ENCODE measurements around the gene SLC9C2.
"Not testable (repeated sequence)": the region's sequence is repeated elsewhere in the genome, so short reads cannot be mapped to it uniquely, and the experiment has no call there.

Gene SLC9C2

DNA sequence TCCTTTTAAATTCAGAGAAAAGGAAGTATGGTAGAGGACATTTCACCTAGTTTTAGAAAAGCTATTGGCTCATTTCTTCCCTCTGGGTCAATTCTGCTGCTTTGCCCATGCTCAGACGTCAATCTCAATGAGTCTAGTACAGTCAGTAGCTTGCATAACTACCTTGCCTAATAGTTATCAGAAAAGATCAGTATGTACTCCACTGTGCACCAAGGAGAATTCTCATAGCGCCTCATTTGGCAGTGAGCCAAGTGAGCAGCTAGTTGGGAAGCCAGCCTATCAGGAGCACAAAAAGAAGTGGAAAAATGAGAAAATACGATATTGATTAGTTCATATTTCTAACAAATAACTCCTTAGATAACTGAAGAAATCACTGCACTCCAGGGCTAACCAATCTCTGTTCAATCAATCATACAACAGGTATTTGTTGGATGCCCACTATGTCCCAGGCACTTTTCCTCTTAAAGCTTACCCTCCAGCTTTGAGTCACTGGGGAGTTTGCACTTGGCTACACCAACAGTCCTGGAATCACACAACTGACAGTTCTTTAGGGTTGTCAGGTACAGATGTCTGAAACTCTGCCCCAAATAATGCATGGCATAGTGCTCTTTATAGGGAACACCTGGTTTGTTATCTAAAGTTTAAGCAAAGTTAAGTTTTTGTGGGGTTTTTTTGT, 75.6 kb downstream of the SLC9C2 start:
- TF ChIP-seq, protein P1, sequence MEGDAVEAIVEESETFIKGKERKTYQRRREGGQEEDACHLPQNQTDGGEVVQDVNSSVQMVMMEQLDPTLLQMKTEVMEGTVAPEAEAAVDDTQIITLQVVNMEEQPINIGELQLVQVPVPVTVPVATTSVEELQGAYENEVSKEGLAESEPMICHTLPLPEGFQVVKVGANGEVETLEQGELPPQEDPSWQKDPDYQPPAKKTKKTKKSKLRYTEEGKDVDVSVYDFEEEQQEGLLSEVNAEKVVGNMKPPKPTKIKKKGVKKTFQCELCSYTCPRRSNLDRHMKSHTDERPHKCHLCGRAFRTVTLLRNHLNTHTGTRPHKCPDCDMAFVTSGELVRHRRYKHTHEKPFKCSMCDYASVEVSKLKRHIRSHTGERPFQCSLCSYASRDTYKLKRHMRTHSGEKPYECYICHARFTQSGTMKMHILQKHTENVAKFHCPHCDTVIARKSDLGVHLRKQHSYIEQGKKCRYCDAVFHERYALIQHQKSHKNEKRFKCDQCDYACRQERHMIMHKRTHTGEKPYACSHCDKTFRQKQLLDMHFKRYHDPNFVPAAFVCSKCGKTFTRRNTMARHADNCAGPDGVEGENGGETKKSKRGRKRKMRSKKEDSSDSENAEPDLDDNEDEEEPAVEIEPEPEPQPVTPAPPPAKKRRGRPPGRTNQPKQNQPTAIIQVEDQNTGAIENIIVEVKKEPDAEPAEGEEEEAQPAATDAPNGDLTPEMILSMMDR (IDR thresholded peaks at IDR 0.05; ENCODE audit: insufficient read depth, low read length, poor library complexity, severe bottlenecking), result no peak
- DNase-seq (ENCODE audit: extremely low read depth, insufficient read length), result no peak
- Histone ChIP-seq H3K36me3 (ENCODE audit: control insufficient read depth, insufficient read depth, low read length) (no peaks in the 10 kb centered on the region), H3K27me3 (replicated peaks; ENCODE audit: control insufficient read depth, insufficient read depth, low read length) (no peaks in the 10 kb centered on the region), H3K4me3 (replicated peaks; ENCODE audit: low read depth, low read length) (no peak overlapping the region)

DNA sequence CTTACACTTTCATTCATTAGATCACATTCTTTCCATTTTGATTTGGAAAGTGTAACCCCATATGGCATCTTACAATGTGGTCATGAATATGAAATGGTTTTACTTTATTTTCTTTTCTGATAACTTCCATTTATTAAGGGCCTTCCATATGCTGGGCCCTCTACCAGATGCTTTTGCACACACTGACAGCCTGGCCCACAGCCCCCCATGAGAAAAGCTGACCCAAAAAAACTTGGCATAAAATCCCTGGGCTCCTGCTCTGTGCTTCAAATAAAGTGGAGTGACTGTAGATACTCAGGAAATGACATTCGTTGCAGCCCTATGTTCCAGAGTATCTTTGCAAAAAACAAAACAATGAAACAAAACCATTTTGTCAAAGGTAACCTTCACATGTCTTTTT, 76.9 kb downstream of the SLC9C2 start:
- Histone ChIP-seq H3K4me3 (replicated peaks; ENCODE audit: low read depth, low read length) (no peak overlapping the region), H3K36me3 (ENCODE audit: control insufficient read depth, insufficient read depth, low read length) (no peaks in the 10 kb centered on the region), H3K27me3 (replicated peaks; ENCODE audit: control insufficient read depth, insufficient read depth, low read length) (no peaks in the 10 kb centered on the region)
- DNase-seq (ENCODE audit: extremely low read depth, insufficient read length), result no peak
- TF ChIP-seq, protein P1 (IDR thresholded peaks at IDR 0.05; ENCODE audit: insufficient read depth, low read length, poor library complexity, severe bottlenecking), result no peak

DNA sequence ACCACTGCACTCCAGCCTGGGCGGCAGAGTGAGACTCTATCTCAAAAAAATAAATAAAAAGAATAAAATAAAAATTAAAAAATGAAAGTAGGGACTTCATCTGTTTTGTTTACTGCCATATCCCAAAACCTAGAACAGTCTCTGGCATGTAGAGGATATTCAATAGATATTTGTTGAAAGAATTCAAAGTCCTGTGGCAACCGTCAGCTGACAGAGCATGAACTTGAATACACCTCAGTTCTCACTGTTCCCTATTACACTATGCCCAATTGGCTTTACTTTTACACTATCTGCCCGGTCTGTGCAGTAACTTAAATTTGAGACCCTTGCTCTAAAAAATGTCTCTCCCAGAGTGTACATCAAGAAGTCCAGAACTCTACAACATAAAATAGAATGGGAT, 79.5 kb downstream of the SLC9C2 start:
- H3K27me3 ChIP-seq (replicated peaks; ENCODE audit: control insufficient read depth, insufficient read depth, low read length), result no peaks in the 10 kb centered on the region
- H3K36me3 ChIP-seq (ENCODE audit: control insufficient read depth, insufficient read depth, low read length), result no peaks in the 10 kb centered on the region
- TF ChIP-seq, protein P1 (IDR thresholded peaks at IDR 0.05; ENCODE audit: insufficient read depth, low read length, poor library complexity, severe bottlenecking), result no peak
- H3K4me3 ChIP-seq (replicated peaks; ENCODE audit: low read depth, low read length), result no peak overlapping the region
- no peak for DNase-seq (ENCODE audit: extremely low read depth, insufficient read length)

DNA sequence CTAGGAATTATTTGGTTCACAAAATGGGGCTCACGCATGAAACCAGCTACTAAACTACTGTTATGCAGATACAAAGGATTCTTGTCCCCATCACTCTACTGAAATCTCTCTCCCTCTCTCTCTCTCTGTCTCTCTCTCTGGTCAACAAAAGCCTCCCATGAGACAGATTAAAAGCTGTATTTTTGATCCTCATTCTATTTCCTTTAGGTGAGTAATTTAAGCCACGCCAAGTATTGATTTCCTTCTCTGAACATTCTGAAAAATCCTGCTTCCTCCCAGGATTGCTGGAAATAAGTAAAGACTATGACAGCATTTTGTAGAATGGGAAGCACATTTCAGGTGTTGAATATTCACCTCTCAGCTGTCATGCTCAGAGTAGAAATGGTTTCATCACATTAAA, 82.1 kb downstream of the SLC9C2 start:
- Histone ChIP-seq H3K4me3 (replicated peaks; ENCODE audit: low read depth, low read length) (no peak overlapping the region), H3K36me3 (ENCODE audit: control insufficient read depth, insufficient read depth, low read length) (no peaks in the 10 kb centered on the region), H3K27me3 (replicated peaks; ENCODE audit: control insufficient read depth, insufficient read depth, low read length) (no peaks in the 10 kb centered on the region)
- TF ChIP-seq, protein P1 (IDR thresholded peaks at IDR 0.05; ENCODE audit: insufficient read depth, low read length, poor library complexity, severe bottlenecking), result no peak
- no peak for DNase-seq (ENCODE audit: extremely low read depth, insufficient read length)

DNA sequence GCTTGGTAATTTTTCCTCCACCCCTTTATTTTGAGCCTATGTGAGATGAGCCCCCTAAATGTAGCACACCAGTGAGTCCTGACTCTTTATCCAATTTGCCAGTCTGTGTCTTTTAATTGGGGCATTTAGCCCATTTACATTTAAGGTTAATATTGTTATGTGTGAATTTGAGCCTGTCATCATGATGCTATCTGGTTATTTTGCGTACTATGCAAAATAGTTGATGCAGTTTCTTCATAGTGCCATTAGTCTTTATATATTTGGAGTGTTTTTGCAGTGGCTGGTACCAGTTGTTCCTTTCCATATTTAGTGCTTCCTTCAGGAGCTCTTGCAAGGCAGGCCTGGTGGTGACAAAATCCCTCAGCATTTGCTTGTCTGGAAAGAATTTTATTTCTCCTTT, 88.4 kb downstream of the SLC9C2 start:
- H3K36me3 ChIP-seq (ENCODE audit: control insufficient read depth, insufficient read depth, low read length); H3K27me3 ChIP-seq (replicated peaks; ENCODE audit: control insufficient read depth, insufficient read depth, low read length); DNase-seq (ENCODE audit: extremely low read depth, insufficient read length); H3K4me3 ChIP-seq (replicated peaks; ENCODE audit: low read depth, low read length): not testable (repeated sequence)

DNA sequence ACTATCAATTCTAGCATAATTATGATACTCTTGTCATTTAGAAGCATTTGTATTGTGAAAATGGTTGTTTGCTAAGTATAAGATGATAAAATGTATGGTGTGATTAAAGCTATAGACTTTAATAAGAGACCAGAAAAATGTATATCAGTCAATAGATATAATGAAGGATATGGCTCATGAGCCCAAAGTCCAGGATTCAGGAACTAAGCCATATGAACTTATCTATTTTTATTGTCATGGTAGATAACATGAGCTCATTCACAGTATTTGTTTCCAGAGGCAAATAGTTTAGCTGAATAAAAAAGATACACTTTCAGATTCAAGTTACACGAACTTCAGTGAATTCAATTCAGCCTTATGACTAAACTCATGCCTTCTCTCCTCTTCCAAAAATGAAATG, 93.1 kb downstream of the SLC9C2 start:
- TF ChIP-seq, protein P1 (IDR thresholded peaks at IDR 0.05; ENCODE audit: insufficient read depth, low read length, poor library complexity, severe bottlenecking), result no peak
- H3K27me3 ChIP-seq (replicated peaks; ENCODE audit: control insufficient read depth, insufficient read depth, low read length), result no peaks in the 10 kb centered on the region
- DNase-seq (ENCODE audit: extremely low read depth, insufficient read length), result no peak
- no peaks in the 10 kb centered on the region for H3K36me3 ChIP-seq (ENCODE audit: control insufficient read depth, insufficient read depth, low read length)
- no peak overlapping the region for H3K4me3 ChIP-seq (replicated peaks; ENCODE audit: low read depth, low read length)
